Adipocyte (in vitro differentiated cells): ENCODE measurements around the gene STARD3NL.
A peak's percentile ranks its signal among the peaks of the same experiment; 100 is the strongest.
"Not testable (repeated sequence)": the region's sequence is repeated elsewhere in the genome, so short reads cannot be mapped to it uniquely, and the experiment has no call there.

Source experiments
- DNase-seq: peaks from one replicate; pipeline ENCODE4 v3.0.0-alpha.2; 2015; ENCODE audit warnings: low read depth
- H3K27me3 ChIP-seq: replicated peaks from 2 replicates; pipeline ENCODE4 v1.7.0; 2013; ENCODE audit warnings: mild to moderate bottlenecking, low read length, moderate library complexity; ENCODE audit not compliant: control insufficient read depth, insufficient read depth
- H3K36me3 ChIP-seq: 2 replicates; pipeline ENCODE4 v1.7.0; 2013; ENCODE audit warnings: low read length, mild to moderate bottlenecking, moderate library complexity; ENCODE audit not compliant: control insufficient read depth, insufficient read depth, severe bottlenecking
- H3K4me1 ChIP-seq: 2 replicates; pipeline ENCODE4 v1.7.0; 2013; ENCODE audit warnings: mild to moderate bottlenecking, low read length, moderate library complexity; ENCODE audit not compliant: control insufficient read depth, insufficient read depth
- H3K4me3 ChIP-seq: 2 replicates; pipeline ENCODE4 v1.7.0; 2013; ENCODE audit warnings: mild to moderate bottlenecking, low read length, moderate library complexity
- H3K9ac ChIP-seq: 2 replicates; pipeline ENCODE4 v1.7.0; 2013; ENCODE audit warnings: mild to moderate bottlenecking, low read length, moderate library complexity
- H3K9me3 ChIP-seq: 2 replicates; pipeline ENCODE4 v1.7.0; 2013; ENCODE audit warnings: mild to moderate bottlenecking, low read length, moderate library complexity; ENCODE audit not compliant: control insufficient read depth

Gene STARD3NL

DNA sequence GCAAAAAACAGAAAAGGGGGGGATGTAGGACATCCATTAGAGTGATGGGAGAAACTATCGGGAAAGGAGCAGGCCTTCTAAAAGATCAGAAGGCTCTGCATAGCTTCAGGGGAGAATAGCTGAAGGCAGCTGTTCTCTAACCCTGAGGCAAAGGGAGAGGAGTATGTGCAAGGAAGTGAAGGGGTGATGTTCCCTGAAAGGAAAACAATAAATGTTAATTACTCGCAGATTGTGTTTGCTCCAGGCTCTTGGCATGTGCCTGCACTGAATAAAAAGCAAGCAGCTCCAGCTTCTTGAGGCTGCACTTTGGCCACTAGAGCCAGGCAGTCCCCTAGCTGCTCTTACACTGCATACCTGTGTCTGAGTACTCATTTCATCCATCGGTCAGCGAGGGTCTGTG is 14.4 kb upstream of the STARD3NL start:
- no peaks in the 10 kb centered on the region for H3K36me3 ChIP-seq
- no peaks in the 10 kb centered on the region for H3K4me1 ChIP-seq
- H3K9me3 ChIP-seq, result no peaks in the 10 kb centered on the region
- no peak overlapping the region for H3K4me3 ChIP-seq
- no peaks in the 10 kb centered on the region for H3K27me3 ChIP-seq
- H3K9ac ChIP-seq, result no peak overlapping the region
- DNase-seq, result peak; percentile 25

GRCh38 chr7:38168890-38169570 is 9.0 kb upstream of the STARD3NL start:
- no peaks in the 10 kb centered on the region for H3K27me3 ChIP-seq
- no peaks in the 10 kb centered on the region for H3K4me1 ChIP-seq
- no peaks in the 10 kb centered on the region for H3K36me3 ChIP-seq
- no peaks in the 10 kb centered on the region for H3K9me3 ChIP-seq
- DNase-seq, result peak; percentile 27
- no peak overlapping the region for H3K9ac ChIP-seq
- no peak overlapping the region for H3K4me3 ChIP-seq

- no peak overlapping the region for H3K9ac ChIP-seq
- H3K27me3 ChIP-seq, result no peaks in the 10 kb centered on the region
- H3K4me3 ChIP-seq, result no peak overlapping the region
- H3K9me3 ChIP-seq, result no peaks in the 10 kb centered on the region
- DNase-seq, result peak; percentile 81
- H3K4me1 ChIP-seq, result no peaks in the 10 kb centered on the region
- H3K36me3 ChIP-seq, result no peaks in the 10 kb centered on the region
These were observed 8.2 kb upstream of the STARD3NL start for GRCh38 chr7:38169847-38170246.

- no peaks in the 10 kb centered on the region for H3K27me3 ChIP-seq
- H3K9me3 ChIP-seq, result no peaks in the 10 kb centered on the region
- no peaks in the 10 kb centered on the region for H3K36me3 ChIP-seq
- no peak overlapping the region for H3K4me3 ChIP-seq
- H3K9ac ChIP-seq, result no peak overlapping the region
- no peak for DNase-seq
- no peaks in the 10 kb centered on the region for H3K4me1 ChIP-seq
These were observed 6.2 kb upstream of the STARD3NL start for GRCh38 chr7:38171623-38172391.

DNA sequence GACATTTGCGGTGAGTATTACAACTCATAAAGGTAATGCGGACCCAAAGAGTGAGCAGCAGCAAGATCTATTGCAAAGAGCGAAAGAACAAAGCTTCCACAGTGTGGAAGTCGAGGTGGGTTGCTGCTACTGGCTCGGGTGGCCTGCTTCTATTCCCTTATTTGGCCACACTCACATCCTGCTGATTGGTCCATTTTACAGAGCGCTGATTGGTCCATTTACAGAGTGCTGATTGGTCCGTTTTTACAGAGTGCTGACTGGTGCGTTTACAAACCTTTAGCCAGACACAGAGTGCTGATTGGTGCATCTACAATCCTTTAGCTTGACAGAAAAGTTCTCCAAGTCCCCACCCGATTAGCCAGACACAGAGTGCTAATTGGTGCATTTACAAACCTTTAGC is 2.5 kb upstream of the STARD3NL start:
- H3K4me3 ChIP-seq, H3K27me3 ChIP-seq, H3K9me3 ChIP-seq, DNase-seq, H3K36me3 ChIP-seq, H3K9ac ChIP-seq: not testable (repeated sequence)
- peaks cover 20% of the 10 kb centered on the region for H3K4me1 ChIP-seq

GRCh38 chr7:38177621-38178003 is 433 bp upstream of the STARD3NL start:
- no peak for DNase-seq
- Histone ChIP-seq H3K27me3 (no peaks in the 10 kb centered on the region), H3K36me3 (no peaks in the 10 kb centered on the region), H3K4me1 (peaks cover 21% of the 10 kb centered on the region), H3K4me3 (peak overlapping the region; percentile 87), H3K9me3 (no peaks in the 10 kb centered on the region), H3K9ac (peak overlapping the region; percentile 88)

DNA sequence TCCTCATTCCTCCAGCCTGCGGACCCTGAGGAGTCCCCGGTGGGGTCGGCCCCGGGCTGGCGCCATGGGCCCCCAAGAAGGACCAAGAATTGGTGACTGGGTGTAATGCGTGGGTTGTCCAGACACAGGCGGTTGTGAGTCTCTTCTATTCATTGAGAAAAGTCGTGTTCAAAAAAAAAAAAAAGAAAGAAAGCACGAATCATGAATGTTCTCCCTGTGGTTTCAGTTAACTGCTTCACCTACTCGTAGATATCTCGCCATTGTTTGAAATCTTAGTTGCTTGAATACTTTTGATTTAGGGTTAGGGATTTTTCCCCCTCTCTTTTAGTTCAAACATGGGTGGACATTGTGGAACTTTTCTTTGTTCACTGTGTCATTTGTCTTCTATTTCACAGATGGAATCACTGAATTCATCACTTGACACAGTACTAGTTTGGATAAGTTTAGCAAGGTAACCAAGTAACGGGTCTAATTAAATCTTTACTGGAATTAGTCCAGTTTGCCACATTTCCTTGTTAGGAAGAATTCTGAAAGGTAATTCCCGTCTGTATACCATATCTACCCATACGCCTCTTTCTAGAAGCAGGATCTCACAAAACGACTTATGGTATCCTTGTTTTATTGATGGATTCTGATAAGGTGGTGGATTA is 775 bp downstream of the STARD3NL start:
- no peaks in the 10 kb centered on the region for H3K9me3 ChIP-seq
- peak overlapping the region; percentile 88 for H3K9ac ChIP-seq
- H3K4me3 ChIP-seq, result peak overlapping the region; percentile 87
- peaks cover 21% of the 10 kb centered on the region for H3K4me1 ChIP-seq
- H3K27me3 ChIP-seq, result no peaks in the 10 kb centered on the region
- DNase-seq, result peak; percentile 77
- H3K36me3 ChIP-seq, result no peaks in the 10 kb centered on the region

DNA sequence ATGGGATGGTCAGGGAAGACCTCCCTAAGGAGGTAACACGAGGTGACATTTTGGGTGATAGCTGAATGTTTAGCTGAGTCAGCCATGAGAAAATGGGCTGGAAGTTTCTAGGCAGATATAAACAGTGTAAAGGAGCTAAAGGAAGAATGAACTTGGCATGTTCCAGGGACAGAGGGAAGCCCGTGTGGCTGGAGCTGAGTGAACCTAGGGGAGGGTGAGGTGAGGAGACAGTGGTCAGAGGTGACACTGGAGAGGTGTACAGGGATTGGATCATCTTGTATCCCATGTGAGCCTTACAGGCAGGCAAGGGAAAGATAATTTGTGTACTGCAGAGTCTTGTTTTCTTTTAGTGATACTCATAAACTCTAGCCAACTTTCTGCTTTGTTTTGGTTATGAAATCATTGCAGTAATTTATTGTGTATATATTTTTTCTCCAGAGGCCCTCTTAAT is 1.8 kb downstream of the STARD3NL start:
- H3K9me3 ChIP-seq, result no peaks in the 10 kb centered on the region
- peak overlapping the region; percentile 88 for H3K9ac ChIP-seq
- H3K4me3 ChIP-seq, result peak overlapping the region; percentile 87
- no peaks in the 10 kb centered on the region for H3K27me3 ChIP-seq
- H3K36me3 ChIP-seq, result no peaks in the 10 kb centered on the region
- DNase-seq, result peak; percentile 54
- H3K4me1 ChIP-seq, result peaks cover 26% of the 10 kb centered on the region

- Histone ChIP-seq H3K36me3 (no peaks in the 10 kb centered on the region), H3K9ac (no peak overlapping the region), H3K4me1 (peaks cover 29% of the 10 kb centered on the region), H3K4me3 (no peak overlapping the region), H3K9me3 (no peaks in the 10 kb centered on the region), H3K27me3 (no peaks in the 10 kb centered on the region)
- DNase-seq, result no peak
These were observed 3.1 kb downstream of the STARD3NL start for GRCh38 chr7:38181111-38181510.

DNA sequence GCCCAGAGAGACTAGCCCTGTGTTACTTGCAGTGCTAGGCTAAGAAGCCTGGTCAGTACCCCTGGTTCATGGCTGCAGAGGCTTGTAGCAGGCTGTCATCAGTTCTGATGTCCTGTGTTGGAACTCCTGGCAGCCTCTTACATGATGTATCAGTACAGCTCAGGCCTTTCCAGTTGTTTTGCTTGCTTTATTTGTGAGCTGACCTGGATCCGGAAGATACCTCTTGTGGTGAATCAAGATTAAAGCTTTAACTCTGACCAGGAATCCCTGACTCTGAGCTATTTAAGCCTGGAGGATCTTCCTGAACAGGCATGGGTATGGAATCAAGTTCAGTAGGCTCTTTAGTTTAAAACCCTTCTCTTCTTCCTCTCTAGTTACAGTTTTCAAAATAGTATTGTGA is 4.4 kb downstream of the STARD3NL start:
- Histone ChIP-seq H3K36me3 (no peaks in the 10 kb centered on the region), H3K27me3 (no peaks in the 10 kb centered on the region), H3K9me3 (no peaks in the 10 kb centered on the region), H3K9ac (no peak overlapping the region), H3K4me3 (no peak overlapping the region), H3K4me1 (peaks cover 37% of the 10 kb centered on the region)
- DNase-seq, result no peak
